ENCODE data around the gene GNL1.

GNL1 gene

GRCh38 chr6:30556066-30556905 lies at the start of gene GNL1:
Gene GNL1, minus strand, starts transcription at chr6:30556489. Its CDS starts 286 bp downstream, at chr6:30556203.
- DNase-seq = peak; percentile 77 to 94

DNA sequence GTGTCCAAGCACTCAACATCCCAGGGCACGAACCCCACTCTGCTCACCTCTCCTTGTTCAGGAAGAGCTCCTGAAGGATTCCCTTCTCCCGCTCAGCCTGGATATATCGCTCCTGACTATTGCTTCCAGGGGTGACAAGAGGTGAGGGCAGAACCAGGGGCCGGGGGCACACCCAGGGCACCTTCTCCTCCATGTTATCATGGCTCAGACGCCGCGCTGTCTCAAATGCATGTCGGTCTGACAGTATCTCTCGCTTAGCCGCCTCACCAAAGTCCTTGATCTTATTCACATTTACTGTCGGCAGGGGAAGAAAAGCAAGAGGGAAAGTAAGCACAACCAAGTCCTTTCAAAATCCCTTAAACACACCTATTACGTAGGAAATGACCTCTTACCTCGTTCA lies 47.7 kb upstream of the GNL1 start:
- DNase-seq = no peak

DNA sequence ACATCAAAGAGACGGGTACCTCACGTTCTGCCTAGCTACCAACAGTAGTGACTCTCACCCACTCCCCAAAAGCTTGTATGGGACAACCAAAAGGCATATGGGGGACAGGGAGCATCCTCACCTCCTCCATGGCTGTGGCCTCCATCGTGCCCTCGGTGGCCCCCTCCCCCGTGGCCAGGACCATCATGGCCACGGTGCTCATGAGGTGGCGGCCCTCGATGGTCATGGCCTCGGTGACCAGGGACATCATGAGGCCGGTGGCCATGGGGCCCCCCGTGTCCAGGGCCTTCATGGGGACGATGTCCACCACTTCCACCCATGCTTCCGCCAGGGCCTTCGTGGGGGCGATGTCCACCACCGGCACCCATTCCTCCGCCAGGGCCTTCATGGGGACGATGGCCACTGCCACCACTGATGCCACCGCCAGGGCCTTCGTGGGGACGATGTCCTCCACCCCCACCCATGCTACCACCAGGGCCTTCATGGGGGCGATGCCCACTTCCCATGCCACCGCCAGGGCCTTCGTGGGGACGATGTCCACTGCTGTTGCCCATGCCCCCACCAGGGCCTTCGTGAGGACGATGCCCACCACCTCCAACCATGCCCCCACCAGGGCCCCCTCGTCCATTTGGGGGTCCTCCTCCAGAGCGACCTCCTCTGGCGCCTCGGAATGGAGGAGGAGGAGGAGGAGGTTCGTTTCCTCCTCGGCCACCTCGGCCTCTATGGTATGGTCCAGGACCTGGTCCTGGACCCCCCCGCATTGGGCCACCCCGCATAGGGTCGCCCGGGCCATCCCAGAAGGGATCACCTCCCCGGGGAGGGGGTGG lies 45.7 kb upstream of the GNL1 start:
- no peak for DNase-seq

GRCh38 chr6:30601436-30601814 lies 45.1 kb upstream of the GNL1 start:
- no peak for DNase-seq

- no peak for DNase-seq
These were observed 44.2 kb upstream of the GNL1 start for GRCh38 chr6:30600451-30600961.

DNA sequence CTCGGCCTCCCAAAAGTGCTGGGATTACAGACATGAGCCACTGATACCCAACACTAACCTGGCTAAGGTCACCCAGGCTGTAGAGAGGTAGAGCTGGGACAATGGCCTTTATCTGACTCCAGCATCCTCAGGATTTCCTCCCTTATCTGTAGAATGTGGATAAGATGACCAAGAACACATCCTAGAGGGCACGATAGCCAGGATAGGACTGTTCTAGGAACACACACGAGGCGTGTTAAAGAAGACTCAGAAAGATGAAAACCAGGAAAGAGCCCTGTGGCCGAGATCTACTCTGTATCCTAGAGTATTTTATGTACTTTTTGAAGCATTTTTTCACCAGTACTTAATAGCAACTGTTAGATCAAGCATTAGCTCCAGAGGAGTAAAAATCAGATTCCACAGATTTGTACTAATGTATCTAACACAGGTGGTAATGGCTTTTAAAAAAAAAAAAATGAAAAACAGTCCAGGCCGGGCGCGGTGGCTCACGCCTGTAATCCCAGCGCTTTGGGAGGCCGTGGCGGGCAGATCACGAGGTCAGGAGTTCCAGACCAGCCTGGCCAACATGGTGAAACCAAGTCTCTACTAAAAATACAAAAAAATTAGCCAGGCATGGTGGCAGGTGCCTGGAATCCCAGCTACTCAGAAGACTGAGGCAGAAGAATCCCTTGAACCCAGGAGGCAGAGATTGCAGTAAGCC lies 43.5 kb upstream of the GNL1 start:
- DNase-seq = no peak

DNA sequence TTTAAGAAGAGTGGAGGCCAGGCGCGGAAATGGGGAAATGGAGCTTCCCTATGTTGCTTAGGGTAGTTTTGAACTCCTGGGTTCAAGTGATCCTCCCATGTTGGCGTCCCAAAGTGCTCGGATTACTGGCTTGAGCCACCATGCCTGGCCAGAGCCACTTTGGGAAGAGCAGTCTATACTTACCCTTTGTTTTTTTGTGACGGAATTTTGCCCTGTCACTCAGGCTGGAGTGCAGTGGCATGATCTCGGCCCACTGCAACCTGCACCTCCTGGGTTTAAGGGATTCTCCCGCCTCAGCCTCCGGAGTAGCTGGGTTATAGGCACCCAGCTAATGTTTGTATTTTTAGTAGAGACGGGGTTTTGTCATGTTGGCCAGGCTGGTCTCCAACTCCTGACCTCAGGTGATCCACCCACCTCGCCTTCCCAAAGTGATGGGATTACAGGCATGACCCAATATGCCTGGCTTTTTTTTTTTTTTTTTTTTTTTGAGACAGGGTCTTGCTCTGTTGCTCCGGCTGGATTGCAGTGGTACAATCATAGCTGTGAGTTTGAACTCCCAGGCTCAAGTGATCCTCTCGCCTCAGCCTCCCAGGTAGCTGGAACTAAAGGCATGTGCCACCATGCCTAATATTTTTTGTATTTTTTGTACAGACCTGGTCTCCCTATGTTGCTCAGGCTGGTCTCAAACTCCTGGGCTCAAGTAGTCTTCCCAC lies 42.8 kb upstream of the GNL1 start:
- no peak for DNase-seq

DNA sequence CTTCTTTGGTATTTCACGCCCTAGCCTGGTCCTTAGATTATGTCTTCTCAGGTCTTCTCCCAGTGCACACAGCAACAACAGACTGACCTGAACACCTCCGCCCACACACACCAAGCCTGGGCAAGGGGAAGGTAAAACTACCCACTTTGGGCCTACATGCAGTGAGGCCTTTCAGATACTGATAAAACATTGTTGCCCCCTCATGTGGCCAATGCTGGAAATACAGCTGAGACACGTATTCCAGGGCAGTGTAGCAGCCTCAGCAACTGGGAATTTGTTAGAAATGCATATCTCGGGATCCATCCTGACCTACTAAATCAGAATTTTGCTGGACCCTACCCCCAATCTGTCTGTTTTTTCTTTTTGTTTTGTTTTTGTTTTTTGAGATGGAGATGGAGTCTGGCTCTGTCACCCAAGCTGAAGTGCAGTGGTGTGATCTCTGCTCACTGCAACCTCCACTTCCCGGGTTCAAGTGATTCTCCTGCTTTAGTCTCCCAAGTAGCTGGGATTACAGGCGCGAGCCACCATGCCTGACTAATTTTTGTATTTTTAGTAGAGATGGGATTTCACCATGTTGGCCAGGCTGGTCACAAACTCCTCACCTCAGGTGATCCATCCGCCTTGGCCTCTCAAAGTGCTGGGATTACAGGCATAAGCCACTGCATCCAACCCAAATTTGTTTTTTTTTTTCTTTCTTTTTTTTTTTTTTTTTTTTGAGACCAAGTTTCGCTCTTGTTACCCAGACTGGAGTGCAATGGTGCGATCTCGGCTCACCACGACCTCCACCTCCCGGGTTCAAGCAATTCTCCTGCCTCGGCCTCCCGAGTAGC lies 41.2 kb upstream of the GNL1 start:
- DNase-seq = peak; percentile 65 to 97

GRCh38 chr6:30592287-30592686 lies 36.0 kb upstream of the GNL1 start:
- DNase-seq = no peak

- DNase-seq = no peak
These were observed 34.7 kb upstream of the GNL1 start for GRCh38 chr6:30591008-30591407.

DNA sequence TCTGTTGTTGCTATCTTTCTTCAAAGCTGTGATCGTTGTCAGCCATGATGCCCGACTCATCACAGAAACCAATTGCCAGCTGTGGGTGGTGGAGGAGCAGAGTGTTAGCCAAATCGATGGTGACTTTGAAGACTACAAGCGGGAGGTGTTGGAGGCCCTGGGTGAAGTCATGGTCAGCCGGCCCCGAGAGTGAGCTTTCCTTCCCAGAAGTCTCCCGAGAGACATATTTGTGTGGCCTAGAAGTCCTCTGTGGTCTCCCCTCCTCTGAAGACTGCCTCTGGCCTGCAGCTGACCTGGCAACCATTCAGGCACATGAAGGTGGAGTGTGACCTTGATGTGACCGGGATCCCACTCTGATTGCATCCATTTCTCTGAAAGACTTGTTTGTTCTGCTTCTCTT lies 34.2 kb upstream of the GNL1 start:
- DNase-seq = no peak

DNA sequence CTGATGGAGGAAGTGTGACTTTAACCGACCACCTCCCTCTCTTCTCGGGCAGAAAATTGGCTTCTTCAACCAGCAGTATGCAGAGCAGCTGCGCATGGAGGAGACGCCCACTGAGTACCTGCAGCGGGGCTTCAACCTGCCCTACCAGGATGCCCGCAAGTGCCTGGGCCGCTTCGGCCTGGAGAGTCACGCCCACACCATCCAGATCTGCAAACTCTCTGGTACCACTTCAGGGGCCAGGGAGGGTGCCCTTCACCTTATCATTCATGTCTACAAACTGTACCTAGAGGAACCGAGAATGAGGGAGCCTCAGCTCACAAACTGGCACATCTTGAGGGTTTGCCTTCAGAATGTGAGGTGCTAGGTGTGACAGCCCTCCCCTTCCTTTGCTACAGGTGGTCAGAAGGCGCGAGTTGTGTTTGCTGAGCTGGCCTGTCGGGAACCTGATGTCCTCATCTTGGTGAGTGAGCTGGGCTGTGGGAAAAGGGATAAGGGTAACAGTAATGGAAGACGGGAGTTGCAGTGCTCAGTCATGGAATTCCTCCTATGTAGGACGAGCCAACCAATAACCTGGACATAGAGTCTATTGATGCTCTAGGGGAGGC lies 33.6 kb upstream of the GNL1 start:
- no peak for DNase-seq

GRCh38 chr6:30583921-30584320 lies 27.6 kb upstream of the GNL1 start:
- DNase-seq = no peak

GRCh38 chr6:30578051-30578450 lies 21.8 kb upstream of the GNL1 start:
- DNase-seq = no peak

DNA sequence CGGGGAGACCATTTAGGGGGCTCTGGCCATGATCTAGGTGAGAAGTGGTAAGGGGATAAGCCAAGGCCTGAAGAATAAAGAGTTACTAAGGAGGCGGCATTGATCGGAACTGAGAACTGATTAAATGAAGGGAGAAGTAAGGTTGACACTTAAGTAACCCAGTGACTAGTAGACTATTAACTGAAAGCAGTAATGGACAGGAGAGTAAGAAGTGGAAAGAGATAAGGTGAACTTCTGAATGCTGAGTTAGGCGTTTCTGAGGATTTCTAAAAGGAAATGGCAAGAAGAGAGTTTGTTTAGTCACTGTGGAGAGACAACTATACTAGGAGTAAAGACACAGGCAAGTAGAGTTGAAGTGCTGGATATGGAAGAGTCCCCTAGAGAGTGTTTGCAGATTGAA lies 16.8 kb upstream of the GNL1 start:
- no peak for DNase-seq

DNA sequence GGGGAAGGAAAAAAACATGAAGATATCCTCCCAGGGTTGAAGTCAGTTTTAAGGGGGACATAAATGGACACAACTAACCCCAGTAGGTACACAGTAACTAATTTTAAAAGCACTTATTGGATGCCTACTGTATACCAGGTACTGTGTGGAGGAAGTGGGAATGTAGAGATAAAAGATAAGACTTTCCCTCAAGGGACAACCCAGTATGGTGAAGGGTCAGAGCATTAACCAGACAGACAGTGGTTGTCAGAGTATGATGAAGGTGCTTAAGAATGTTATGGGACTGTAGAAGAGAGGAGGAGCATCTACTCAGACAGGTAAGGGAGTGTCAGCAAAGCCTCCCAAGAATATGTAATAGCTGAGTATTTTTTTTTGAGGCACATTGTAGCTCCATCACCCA lies 15.9 kb upstream of the GNL1 start:
- no peak for DNase-seq

DNA sequence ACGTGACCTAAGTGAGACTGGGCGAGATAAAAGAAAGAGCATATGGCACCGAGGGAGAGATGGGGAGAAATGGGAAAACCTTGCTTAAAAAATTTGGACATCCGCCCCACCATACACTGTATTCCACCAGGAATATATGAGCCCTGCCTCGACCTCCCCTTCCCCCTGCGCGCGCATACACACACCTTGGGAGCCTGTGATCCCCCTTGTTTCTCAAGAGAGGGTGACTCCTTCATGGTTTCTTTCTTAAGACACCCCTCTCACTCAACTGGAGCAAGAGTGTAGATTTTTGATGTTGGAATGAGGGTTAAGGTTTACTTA lies 15.4 kb upstream of the GNL1 start:
- no peak for DNase-seq

DNA sequence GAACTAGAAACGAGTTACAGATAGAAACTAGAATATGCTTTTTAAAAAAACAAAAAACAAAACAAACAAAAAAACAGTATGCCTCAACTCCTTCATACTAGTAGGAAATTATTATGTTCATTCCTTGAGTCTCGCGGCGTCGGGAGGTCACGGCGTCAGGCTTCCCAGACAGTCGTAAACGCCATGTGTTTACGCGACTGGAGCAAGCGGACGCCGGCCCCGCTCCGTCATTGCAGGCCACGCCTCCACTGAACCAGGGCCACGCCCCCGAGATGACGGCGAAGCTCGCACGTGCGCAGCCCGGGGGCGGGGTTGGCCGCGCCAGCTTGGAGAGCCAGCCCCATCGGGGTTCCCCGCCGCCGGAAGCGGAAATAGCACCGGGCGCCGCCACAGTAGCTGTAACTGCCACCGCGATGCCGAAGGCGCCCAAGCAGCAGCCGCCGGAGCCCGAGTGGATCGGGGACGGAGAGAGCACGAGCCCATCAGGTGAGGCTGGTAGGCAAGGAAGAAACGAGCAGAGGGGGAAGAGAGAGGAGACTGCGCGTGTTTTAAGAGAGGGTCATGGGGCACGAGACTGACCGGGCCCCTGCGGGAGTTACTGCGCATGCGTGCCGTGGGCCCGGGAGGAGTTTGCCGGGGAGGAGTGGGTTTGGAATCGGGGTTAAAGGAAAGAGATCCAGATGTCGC lies 14.9 kb upstream of the GNL1 start, which contains the start of gene ABCF1:
ABCF1 (plus strand) TSS at position 368 of the 687 bp plus-strand sequence; CDS start at position 414, 46 bp downstream.
- DNase-seq = peak; percentile 95 to 100

GRCh38 chr6:30570740-30571074 lies 14.4 kb upstream of the GNL1 start:
- peak; percentile 34 to 54 for DNase-seq

DNA sequence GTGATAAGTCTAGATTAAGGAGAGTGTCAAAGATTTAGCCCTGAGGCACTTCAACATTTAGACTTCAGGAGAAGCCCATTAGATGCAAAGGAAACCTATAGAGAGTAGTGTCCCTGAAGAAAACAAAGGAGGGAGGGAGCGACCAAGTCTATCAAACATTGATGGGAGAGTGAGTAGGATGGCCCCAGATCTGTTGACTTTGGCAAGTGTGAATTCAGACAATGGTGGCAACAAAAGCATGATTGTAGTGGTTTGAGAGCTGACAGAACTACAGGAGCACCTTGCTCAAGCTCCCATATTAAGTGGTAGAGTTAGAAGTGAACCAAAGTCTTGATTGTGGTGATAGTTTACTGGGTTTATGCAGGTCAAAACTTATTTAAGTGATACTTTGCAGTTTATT lies 14.0 kb upstream of the GNL1 start:
- no peak for DNase-seq

GRCh38 chr6:30568245-30568644 lies 12.0 kb upstream of the GNL1 start:
- no peak for DNase-seq

Measured in inflammatory macrophage treated with lipopolysaccharide for 1 hour (primary cell).